ENCODE measurements around the gene ZNF441.

ZNF441 gene

GRCh38 chr19:11813703-11814028, 46.9 kb downstream of the ZNF441 start:
- Histone ChIP-seq H3K27me3 (ENCODE audit: control insufficient read depth, low read length) (no peaks in the 10 kb centered on the region), H4K20me1 (ENCODE audit: control insufficient read depth, insufficient read depth, low read depth, low read length) (no peaks in the 10 kb centered on the region), H3K27ac (ENCODE audit: low read depth, low read length) (no peak overlapping the region), H3K79me2 (ENCODE audit: control insufficient read depth, low read length) (peaks cover 8% of the 10 kb centered on the region), H3K9me2 (replicated peaks; ENCODE audit: control insufficient read depth, low read length) (no peaks in the 10 kb centered on the region), H3K36me3 (ENCODE audit: control insufficient read depth, low read length) (no peaks in the 10 kb centered on the region), H3K9me3 (ENCODE audit: control insufficient read depth, insufficient read depth, low read length) (no peaks in the 10 kb centered on the region), H3K4me3 (ENCODE audit: low read length) (peak overlapping the region; percentile 100), H3K4me2 (ENCODE audit: low read length) (peak overlapping the region; percentile 98), H3K4me1 (ENCODE audit: control insufficient read depth, low read length) (peaks cover 15% of the 10 kb centered on the region), H3F3A (ENCODE audit: control insufficient read depth, insufficient read depth) (no peaks in the 10 kb centered on the region)
- TF ChIP-seq CTCF (IDR thresholded peaks at IDR 0.05; ENCODE audit: low read depth, low read length, poor library complexity, severe bottlenecking) (no peak), EZH2phosphoT487 (IDR thresholded peaks at IDR 0.05; ENCODE audit: borderline replicate concordance, low read length) (no peak)

DNA sequence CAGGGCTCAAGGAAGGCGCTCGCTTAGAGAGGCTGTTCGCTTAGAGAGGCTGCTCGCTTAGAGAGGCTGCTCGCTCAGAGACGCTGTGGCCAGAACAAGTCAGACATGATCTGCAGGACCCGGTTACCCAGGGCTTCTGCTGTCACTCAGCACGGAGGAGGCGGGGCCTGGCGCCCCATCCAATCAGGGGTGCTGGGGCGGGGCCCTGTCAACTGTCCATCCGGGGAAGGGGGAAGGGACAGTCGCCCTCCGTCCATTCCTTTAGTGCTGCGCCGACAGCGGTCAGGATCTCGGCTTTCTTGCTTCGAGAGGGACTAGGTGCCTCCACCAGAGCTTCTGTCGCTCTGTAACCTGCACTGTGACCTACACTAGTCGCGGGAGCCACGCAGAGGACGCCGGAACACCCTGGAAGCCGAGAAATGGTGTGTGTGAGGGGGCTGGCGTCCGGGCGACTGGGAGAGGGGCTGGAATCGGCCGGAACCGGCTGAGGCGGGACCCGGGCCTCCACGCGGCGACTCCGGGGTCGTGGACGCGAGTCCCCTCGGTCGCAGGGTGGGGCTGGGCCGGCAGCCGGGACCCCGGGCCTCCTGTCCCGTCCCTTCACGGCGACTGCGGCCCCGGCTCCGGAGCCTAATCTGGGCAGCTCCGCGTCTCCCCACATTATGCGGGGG, 47.4 kb downstream of the ZNF441 start, which contains the start of gene ZNF440:
ZNF440 (plus strand) TSS at position 245 of the 671 bp plus-strand sequence; CDS start at position 420, 175 bp downstream.
- TF ChIP-seq CTCF (IDR thresholded peaks at IDR 0.05; ENCODE audit: low read depth, low read length, poor library complexity, severe bottlenecking) (no peak), EZH2phosphoT487 (IDR thresholded peaks at IDR 0.05; ENCODE audit: borderline replicate concordance, low read length) (no peak)

DNA sequence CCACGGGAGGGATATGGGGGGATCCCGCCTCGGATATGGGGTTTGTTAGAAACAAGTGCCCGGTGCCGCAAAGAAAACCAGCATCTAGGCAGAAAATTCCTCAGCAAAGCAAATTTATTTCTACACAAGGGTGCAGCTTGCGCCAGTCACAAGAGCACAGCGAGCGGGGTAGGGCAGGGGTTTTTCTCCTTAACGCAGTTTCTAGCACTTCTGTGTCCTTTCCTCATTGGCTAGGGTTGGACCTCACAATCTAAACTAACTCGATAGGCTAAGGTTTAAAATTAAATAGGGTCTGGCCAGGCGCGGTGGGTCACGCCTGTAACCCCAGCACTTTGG, 47.9 kb downstream of the ZNF441 start:
- H4K20me1 ChIP-seq (ENCODE audit: control insufficient read depth, insufficient read depth, low read depth, low read length): no peaks in the 10 kb centered on the region
- TF ChIP-seq EZH2phosphoT487 (IDR thresholded peaks at IDR 0.05; ENCODE audit: borderline replicate concordance, low read length): no peak
- no peak for TF ChIP-seq CTCF (IDR thresholded peaks at IDR 0.05; ENCODE audit: low read depth, low read length, poor library complexity, severe bottlenecking)
- no peaks in the 10 kb centered on the region for H3F3A ChIP-seq (ENCODE audit: control insufficient read depth, insufficient read depth)
- H3K79me2 ChIP-seq (ENCODE audit: control insufficient read depth, low read length): peaks cover 8% of the 10 kb centered on the region
- H3K4me1 ChIP-seq (ENCODE audit: control insufficient read depth, low read length): peaks cover 15% of the 10 kb centered on the region
- H3K9me3 ChIP-seq (ENCODE audit: control insufficient read depth, insufficient read depth, low read length): no peaks in the 10 kb centered on the region
- H3K4me3 ChIP-seq (ENCODE audit: low read length): peak overlapping the region; percentile 100
- no peaks in the 10 kb centered on the region for H3K9me2 ChIP-seq (replicated peaks; ENCODE audit: control insufficient read depth, low read length)
- no peak overlapping the region for H3K27ac ChIP-seq (ENCODE audit: low read depth, low read length)
- no peaks in the 10 kb centered on the region for H3K36me3 ChIP-seq (ENCODE audit: control insufficient read depth, low read length)
- H3K4me2 ChIP-seq (ENCODE audit: low read length): peak overlapping the region; percentile 98
- H3K27me3 ChIP-seq (ENCODE audit: control insufficient read depth, low read length): no peaks in the 10 kb centered on the region

More for the DNA sequence above, 47.4 kb downstream of the ZNF441 start, which contains the start of gene ZNF440:
- H3K27me3 ChIP-seq (ENCODE audit: control insufficient read depth, low read length): no peaks in the 10 kb centered on the region
- peaks cover 15% of the 10 kb centered on the region for H3K4me1 ChIP-seq (ENCODE audit: control insufficient read depth, low read length)
- H4K20me1 ChIP-seq (ENCODE audit: control insufficient read depth, insufficient read depth, low read depth, low read length): no peaks in the 10 kb centered on the region
- H3K36me3 ChIP-seq (ENCODE audit: control insufficient read depth, low read length): no peaks in the 10 kb centered on the region
- H3K27ac ChIP-seq (ENCODE audit: low read depth, low read length): 0 out of 2 replicates have a peak within 1 kb of the TSS, but pooled peaks have one; percentile 21
- peak within 1 kb of the TSS; percentile 98 for H3K4me2 ChIP-seq (ENCODE audit: low read length)
- peaks cover 8% of the 10 kb centered on the region for H3K79me2 ChIP-seq (ENCODE audit: control insufficient read depth, low read length)
- no peaks in the 10 kb centered on the region for H3F3A ChIP-seq (ENCODE audit: control insufficient read depth, insufficient read depth)
- no peaks in the 10 kb centered on the region for H3K9me2 ChIP-seq (replicated peaks; ENCODE audit: control insufficient read depth, low read length)
- no peaks in the 10 kb centered on the region for H3K9me3 ChIP-seq (ENCODE audit: control insufficient read depth, insufficient read depth, low read length)
- peak within 1 kb of the TSS; percentile 100 for H3K4me3 ChIP-seq (ENCODE audit: low read length)
